HepG2 (cell line): ENCODE measurements around the gene TAF7. TPM values are rescaled to one million over a fixed set of nuclear protein-coding genes. Genes with fewer than 3 reads are reported as not detected.

Source experiments
- ATM ChIP-seq: fragments of 450-650 bp; IDR thresholded peaks from 2 replicates; pipeline ENCODE4 v1.7.1; 2017; ENCODE audit warnings: mild to moderate bottlenecking, borderline replicate concordance
- GPBP1L1 ChIP-seq: sonication (generic); formaldehyde crosslinking; IDR thresholded peaks from 2 replicates; pipeline ENCODE4 v1.5.0; 2020; ENCODE audit warnings: mild to moderate bottlenecking, missing genetic modification reagents
- IRX3 ChIP-seq: sonication (generic); formaldehyde crosslinking; IDR thresholded peaks from 2 replicates; pipeline ENCODE4 v1.8.1; 2023; ENCODE audit warnings: mild to moderate bottlenecking, low read depth, missing genetic modification reagents, borderline replicate concordance
- PAWR ChIP-seq: sonication (generic); formaldehyde crosslinking; IDR thresholded peaks from 2 replicates; pipeline ENCODE4 v1.4.0; 2020; ENCODE audit warnings: missing genetic modification reagents, mild to moderate bottlenecking, borderline replicate concordance
- PAX8 ChIP-seq: sonication (generic); formaldehyde crosslinking; IDR thresholded peaks from 2 replicates; pipeline ENCODE4 v1.8.0; 2022; ENCODE audit warnings: mild to moderate bottlenecking, missing genetic modification reagents, borderline replicate concordance
- SKI ChIP-seq: fragments of 450-650 bp; IDR thresholded peaks from one replicate; pipeline ENCODE4 v1.6.1; 2018; ENCODE audit warnings: mild to moderate bottlenecking; ENCODE audit not compliant: partially characterized antibody
- SOX13 ChIP-seq, 3 experiments: fragments of 450-650 bp in 1 of 3; sonication (generic) in 1 of 3; formaldehyde crosslinking in 1 of 3; IDR thresholded peaks in 2 of 3; conservative IDR thresholded peaks in 1 of 3; 2 replicates each; pipeline versions ENCODE4 v1.5.0 to v1.6.1; 2016 to 2020; ENCODE audit warnings: antibody characterized with exemption in 1 of 3, mild to moderate bottlenecking in 1 of 3, missing compliant biosample characterization in 1 of 3, missing genetic modification reagents in 1 of 3, moderate library complexity in 1 of 3
- ZBTB40 ChIP-seq, 2 experiments: fragments of 450-650 bp in 1 of 2; sonication (generic) in 1 of 2; formaldehyde crosslinking in 1 of 2; IDR thresholded peaks; 2 replicates each; pipeline versions ENCODE4 v1.6.1 to v1.8.0; 2016 to 2022; ENCODE audit warnings: antibody characterized with exemption in 1 of 2, mild to moderate bottlenecking in 1 of 2, missing genetic modification reagents in 1 of 2
- ZNF232 ChIP-seq: sonication (generic); formaldehyde crosslinking; IDR thresholded peaks from 2 replicates; pipeline ENCODE4 v1.4.0; 2020; ENCODE audit warnings: missing genetic modification reagents, borderline replicate concordance
- ZNF484 ChIP-seq: sonication (generic); formaldehyde crosslinking; IDR thresholded peaks from 2 replicates; pipeline ENCODE4 v1.5.1; 2020; ENCODE audit warnings: mild to moderate bottlenecking, low read depth, missing genetic modification reagents, borderline replicate concordance
- ZNF512B ChIP-seq: sonication (generic); formaldehyde crosslinking; IDR thresholded peaks from 2 replicates; pipeline ENCODE4 v1.5.1; 2020; ENCODE audit warnings: missing genetic modification reagents, mild to moderate bottlenecking, borderline replicate concordance
- ZNF562 ChIP-seq: sonication (generic); formaldehyde crosslinking; IDR thresholded peaks from 2 replicates; pipeline ENCODE4 v1.8.0; 2022; ENCODE audit warnings: missing genetic modification reagents, borderline replicate concordance
- polyA plus RNA-seq, 8 experiments: library from polyadenylated mRNA; depleted of rRNA in 3 of 8; stranded (reverse) in 7 of 8; unstranded in 1 of 8; fragments of >200 nt; fragmentation: Illumina TruSeq in 4 of 8; extraction: Trizol in 4 of 8; gene quantifications; 2 replicates each; pipeline versions ENCODE4 v1.2.1 to v1.2.3, GENCODE V29; 2011 to 2016; ENCODE audit warnings: low read depth in 4 of 8, missing spikeins in 1 of 8, mixed read lengths in 1 of 8; ENCODE audit not compliant: insufficient read depth in 1 of 8
- total RNA-seq, 5 experiments: library from RNA; depleted of rRNA; stranded (reverse); fragments of >200 nt; fragmentation: Illumina TruSeq; extraction: Trizol; gene quantifications; 2 replicates each; pipeline ENCODE4 v1.2.3, GENCODE V29; 2016; ENCODE audit warnings: low read depth in 1 of 5

Gene TAF7
- total and polyA plus RNA-seq, 2 of the 13 experiments (the other 11 are each of a cell fraction or from before 2014, with no cell fraction given) = 41.6 to 61.5 TPM

- TF ChIP-seq ZNF484 (CRISPR knock-in tag) (no peak), PAX8 (CRISPR knock-in tag) (peak; percentile 93; the same call in 1 of the 2 replicates), SKI (no peak), ATM (no peak), ZNF562 (CRISPR knock-in tag) (no peak), GPBP1L1 (CRISPR knock-in tag) (no peak), ZBTB40 (IDR thresholded peaks at IDR 0.05) (no peak; the same call in 1 of the 2 replicates), ZBTB40 (CRISPR knock-in tag; IDR thresholded peaks at IDR 0.05) (peak; percentile 79), PAWR (no peak), SOX13 (IDR thresholded peaks at IDR 0.05) (no peak), SOX13 (CRISPR knock-in tag; conservative IDR thresholded peaks at IDR 0.05 in 1 of 2, IDR thresholded peaks at IDR 0.05 in 1 of 2) (no peak), IRX3 (peak; percentile 83; the same call in 1 of the 2 replicates), ZNF512B (CRISPR knock-in tag) (no peak), ZNF232 (peak; percentile 42; the same call in 1 of the 2 replicates)
Measured at GRCh38 chr5:141320225-141321169, at the start of gene TAF7 (continued).
